Stimulated activated naive CD8-positive, alpha-beta T cell treated with anti-CD3 and anti-CD28 coated beads, Interleukin-15, Interleukin-2, amounts not matched to agents 100 U/mL and 50 U/mL, for 24 hours (primary cell): ENCODE data around the gene KRT39.

Experiments
- ATAC-seq: fragments of 150-1000 bp; cut with Tn5 transposase; one replicate; pipeline ENCODE4 v1.10.0; 2021
- DNase-seq: peaks from one replicate; pipeline ENCODE4 v3.0.0; 2021

The KRT39 gene

DNA sequence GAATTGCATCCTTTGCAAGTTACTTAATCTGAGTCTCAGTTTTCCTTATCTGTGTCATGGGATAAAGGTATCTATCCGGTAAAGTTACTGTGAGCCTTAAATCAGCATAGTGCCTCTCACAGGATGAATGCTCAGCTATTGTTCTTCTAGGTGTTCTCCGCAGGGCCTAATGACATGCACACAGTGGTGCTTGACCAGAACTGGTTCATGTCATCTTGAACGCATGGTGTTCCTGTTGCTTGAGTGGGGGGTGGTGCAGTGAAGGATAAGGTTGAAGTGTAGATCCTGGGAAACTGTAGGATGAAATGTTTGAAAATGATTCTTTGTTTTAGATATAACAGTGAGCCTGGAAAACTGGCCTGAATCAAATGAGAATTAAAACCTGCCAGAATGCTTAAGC lies 13.4 kb upstream of the KRT39 start:
- ATAC-seq, result no peak
- DNase-seq, result no peak

GRCh38 chr17:40978575-40979151 lies 11.9 kb upstream of the KRT39 start:
- no peak for ATAC-seq
- DNase-seq, result no peak

DNA sequence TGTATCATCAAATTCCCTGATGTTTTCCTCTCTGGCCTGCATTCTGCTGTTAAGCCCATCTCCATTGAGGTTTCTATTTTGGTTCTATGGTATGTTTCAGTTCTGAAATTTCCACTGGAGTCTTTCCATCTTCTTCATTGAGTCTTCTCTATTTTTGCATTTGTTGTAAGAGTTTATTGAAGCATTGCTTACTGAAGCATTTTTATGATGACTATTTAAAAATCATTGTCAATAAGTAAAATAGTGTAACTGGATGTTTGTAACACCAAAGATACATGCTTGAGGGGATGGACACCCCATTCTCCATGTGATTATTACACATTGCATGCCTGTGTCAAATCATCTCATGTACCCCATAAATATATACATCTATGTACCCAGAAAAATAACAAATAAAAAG lies 8.8 kb upstream of the KRT39 start:
- no peak for ATAC-seq
- DNase-seq, result no peak

- no peak for ATAC-seq
- DNase-seq, result no peak
Measured at GRCh38 chr17:40974366-40974765, 7.6 kb upstream of the KRT39 start.

DNA sequence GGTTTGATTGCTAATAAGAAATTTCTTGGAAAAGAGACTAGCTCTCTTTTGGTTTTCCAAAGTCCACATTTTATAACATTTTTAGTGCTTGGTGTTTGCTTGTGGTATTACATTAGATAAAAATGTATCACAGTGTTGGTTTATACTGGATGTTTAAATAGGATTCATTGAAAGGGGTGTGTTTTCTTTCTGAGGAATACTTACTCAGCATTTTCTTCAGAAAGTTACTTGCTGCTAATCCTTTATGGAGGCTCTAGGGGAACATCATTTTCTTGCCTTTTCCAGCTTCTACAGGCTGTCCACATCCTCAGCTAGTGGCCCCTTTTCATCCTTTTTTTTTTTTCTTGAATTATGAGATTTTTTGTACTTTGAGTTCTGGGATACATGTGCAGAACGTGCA lies 834 bp upstream of the KRT39 start:
- ATAC-seq, result no peak
- no peak for DNase-seq

DNA sequence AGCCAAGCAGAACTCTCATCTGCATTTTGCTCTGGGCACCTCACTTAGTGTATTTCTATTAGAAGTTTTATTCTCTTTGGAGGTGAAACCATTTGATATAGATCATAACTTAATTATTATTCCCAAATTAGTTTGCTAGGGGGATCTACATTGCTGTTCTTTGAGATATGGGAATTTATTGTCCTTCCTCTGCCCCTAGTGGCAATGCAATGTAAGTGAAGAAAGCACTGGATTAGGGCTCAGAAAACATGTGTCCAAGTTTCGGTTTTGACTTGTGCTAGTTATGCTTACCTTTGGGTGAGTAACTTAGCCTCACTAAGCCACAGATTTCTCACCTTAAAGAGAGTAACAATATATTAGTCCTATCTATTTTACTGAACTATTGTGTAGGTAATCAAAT lies 2.9 kb downstream of the KRT39 start:
- no peak for ATAC-seq
- DNase-seq, result no peak

DNA sequence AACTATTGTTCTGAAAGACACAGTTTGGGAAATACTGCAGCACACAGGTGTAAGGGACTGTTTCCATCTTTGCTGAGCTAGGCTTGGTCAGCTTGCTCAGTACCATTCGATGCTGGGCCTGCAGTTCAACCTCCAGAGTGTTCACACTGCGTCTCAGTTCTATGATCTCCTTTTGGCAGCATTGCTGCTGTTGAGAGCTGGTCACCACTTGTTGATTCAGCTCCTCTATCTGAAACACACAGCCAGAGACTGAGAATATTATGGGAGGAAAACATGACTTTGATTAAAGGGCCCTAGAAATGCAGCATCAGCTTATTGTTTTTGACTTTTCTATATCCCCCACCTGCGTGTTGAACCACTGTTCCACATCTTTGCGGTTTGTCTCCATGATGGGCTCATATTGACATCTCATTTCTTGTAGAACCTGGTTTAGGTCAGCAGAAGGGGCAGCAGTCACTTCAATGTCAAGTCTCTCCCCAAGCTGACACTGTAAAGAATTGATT lies 4.6 kb downstream of the KRT39 start:
- DNase-seq (no peak), ATAC-seq (no peak)

DNA sequence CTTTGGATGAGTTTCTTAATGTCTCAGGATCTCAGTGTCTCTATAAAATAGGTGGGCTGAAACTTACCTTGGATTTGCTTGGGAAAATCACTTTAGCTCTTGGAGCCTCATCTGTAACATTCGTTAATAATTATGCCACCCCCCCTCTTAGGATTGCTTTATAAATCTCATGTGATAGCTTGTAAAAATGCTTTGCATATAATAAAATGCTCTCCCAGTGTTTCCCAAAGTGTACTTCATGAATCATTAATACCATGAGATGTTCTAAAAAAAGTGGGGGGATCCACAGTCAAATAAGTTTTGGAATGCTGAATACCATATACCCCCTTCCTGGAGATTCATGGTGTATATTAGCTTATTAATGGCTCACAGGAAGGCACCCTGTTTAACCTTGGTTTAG lies 5.2 kb downstream of the KRT39 start:
- DNase-seq (no peak), ATAC-seq (no peak)

DNA sequence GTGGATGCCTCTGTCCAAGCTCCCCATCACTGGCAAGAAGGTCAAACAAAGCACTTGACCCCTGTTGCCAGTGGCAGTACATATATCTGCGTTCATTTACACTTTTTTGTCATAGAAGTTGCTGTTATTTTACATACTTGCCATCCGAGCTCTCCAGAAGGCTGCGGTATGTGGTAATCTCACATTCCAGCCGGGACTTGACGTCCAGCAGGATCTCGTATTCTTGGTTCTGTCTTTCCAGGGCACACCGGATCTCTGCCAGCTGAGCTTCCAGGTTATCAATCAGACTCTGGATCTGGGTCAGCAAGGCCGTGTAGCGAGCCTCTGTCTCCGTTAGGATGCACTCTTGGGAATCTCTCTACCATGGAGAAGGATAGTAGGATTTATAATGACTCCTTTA lies 6.6 kb downstream of the KRT39 start:
- DNase-seq (no peak), ATAC-seq (no peak)

DNA sequence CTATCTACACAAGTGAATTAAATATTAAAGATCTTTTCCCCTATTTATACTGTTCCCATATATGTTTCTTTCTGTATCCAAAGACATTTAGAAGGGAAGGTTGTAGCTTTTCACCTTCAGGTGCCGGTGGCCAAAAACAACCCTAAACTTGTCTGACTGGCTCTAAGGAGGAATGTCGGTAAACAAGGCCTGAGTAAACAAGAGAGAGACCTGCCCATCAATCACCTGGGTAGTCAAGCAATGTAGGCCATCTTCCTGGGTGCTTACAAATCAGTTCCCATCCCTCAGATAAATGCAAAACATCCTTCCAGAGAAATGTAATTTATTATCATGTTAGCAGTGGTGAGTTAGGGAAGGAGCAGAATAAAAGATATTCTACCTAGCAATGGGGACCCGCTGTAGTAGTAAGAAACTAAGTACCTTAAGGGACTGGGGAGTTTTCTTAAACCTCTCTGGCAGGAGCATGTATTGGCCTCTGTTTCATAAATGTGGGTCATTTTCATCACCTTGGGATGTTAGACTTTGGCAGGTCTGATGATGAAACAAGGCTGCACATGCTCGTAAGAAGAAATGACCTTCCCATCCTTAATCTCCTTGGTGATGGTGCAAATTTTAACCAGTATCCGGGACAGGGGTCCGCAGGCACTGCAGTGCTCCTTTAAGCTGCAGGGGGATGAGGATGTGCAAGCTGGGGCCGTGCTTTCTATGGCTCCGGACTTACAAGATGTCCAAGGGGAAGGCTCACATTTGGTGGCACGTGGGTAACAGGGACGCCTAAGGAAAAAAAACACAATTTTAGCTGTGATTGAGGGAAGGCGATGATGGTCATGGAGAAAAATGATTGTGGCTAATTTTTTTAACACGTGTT lies 8.4 kb downstream of the KRT39 start:
- DNase-seq (no peak), ATAC-seq (no peak)

DNA sequence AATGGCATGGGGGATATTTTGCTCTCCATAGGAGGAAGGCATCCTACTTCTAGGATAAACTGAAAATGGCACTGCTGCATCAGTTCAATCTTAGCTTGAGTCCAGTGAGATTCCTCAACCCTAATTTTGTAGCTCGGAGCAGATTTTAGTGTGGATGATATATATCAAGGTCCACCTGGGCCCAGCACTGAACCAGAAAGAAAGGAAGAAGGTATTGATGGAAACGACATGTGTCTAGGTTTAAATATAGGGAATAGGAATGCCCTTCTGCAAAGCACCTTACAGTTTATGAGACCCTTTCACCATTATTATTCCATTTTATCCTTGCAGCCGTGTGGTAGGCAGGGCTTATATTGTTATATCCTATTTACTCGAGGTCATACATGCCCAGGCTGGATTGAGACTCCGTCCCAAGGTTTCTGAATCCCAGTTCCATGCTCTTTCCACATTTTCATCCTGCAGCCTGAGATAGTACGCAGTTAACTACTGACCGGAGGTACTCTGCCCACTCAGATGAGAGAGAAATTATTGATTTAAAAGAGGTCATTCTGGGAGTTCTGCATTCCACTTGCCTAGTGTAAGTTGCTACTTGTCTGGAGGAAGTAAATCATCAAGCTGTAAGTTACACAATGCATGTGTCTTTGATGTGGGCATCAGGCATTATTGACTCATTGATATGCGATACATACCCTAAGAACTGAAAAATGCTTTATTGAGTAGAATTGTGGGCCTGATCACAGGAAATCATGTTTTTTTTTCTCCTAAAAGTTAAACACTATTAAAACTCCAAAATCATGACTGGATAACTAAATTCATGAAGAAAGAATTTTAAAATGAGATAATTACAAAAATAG lies 10.1 kb downstream of the KRT39 start:
- DNase-seq (no peak), ATAC-seq (no peak)

- ATAC-seq (no peak), DNase-seq (no peak)
Measured at GRCh38 chr17:40953881-40954280, 12.9 kb downstream of the KRT39 start.

DNA sequence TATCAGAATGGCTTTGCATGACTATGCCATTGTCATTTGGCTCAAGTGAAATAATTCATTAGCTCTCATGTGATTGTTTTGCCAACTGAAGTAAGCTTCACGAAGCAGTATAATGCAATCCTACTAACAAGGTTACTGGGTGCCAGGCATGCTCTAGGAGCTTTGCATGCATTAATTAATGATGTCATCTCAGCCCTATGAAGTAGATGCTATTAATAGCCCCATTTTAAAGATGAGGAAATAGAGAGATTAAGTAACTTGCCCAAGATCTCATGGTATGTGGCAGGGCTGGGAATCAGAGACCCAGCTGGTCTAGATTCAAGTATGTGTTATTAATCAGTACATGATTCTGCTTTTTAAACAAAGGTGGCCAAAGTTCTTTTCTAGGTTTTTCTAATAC lies 14.1 kb downstream of the KRT39 start:
- DNase-seq (no peak), ATAC-seq (no peak)

DNA sequence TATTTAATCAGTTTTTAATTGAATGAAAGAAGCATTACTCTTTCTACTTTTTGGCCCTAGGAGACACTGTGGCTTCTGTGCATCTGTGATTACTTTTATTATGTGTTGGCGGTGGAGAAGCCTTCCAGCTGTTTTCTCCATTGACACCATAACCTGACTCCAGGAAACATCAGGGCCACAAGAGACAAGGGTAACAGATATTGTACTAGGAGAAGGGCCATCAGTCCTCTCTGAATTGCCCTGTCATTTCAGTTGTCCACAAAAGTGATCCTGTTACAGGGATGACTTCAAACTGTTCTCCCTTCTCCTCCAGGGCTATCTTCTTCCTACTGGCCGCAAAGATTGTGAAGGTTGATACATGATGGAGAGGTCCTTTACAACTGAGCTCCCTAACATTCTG lies 14.6 kb downstream of the KRT39 start:
- DNase-seq, result no peak
- no peak for ATAC-seq

GRCh38 chr17:40951011-40951622 lies 15.6 kb downstream of the KRT39 start:
- ATAC-seq, result no peak

DNA sequence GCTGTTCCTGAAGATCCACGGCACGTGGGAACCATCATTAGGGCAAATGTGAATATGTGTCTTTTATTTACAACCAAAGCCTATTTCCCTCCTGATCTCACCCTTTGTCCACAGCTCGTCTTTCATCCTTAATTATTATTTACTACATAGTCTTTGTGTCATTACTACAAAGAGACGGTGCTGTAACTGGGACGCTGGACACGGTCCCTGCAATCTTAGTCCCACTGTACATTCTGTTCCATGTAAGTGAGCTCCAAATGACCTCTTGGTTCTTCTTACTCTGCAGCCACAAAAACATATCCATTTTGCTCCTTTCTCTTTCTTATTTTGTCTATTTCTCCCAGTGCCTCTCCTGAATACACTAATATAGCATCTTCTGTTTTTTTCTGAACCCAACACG lies 16.6 kb downstream of the KRT39 start:
- no peak for DNase-seq
- no peak for ATAC-seq

More at GRCh38 chr17:40951011-40951622, 15.6 kb downstream of the KRT39 start:
- no peak for DNase-seq

GRCh38 chr17:40949418-40949817 lies 17.3 kb downstream of the KRT39 start:
- no peak for ATAC-seq
- no peak for DNase-seq

DNA sequence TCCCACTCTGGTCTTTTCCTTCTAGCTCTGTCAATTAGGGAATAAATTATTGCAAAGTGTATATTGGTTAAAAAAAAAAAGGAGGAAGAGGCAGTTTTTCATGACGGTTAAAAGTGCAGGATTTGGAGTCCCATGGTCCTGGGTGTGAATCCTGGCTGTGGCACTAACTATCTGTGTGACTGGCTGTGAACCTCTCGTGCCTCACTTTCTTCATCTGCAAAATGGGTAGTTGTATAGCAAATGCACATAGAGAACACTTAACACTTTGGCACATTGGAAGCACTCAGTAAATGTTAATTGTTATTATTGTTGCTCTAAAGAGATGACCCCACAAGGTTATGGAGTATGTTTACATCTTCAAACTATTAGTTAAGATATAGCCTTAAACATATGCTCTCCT lies 18.8 kb downstream of the KRT39 start:
- no peak for DNase-seq

GRCh38 chr17:40945414-40945813 lies 21.3 kb downstream of the KRT39 start:
- ATAC-seq (no peak), DNase-seq (no peak)

More for the DNA sequence above, 18.8 kb downstream of the KRT39 start:
- no peak for ATAC-seq

GRCh38 chr17:40944531-40944930 lies 22.2 kb downstream of the KRT39 start:
- ATAC-seq (no peak), DNase-seq (no peak)

DNA sequence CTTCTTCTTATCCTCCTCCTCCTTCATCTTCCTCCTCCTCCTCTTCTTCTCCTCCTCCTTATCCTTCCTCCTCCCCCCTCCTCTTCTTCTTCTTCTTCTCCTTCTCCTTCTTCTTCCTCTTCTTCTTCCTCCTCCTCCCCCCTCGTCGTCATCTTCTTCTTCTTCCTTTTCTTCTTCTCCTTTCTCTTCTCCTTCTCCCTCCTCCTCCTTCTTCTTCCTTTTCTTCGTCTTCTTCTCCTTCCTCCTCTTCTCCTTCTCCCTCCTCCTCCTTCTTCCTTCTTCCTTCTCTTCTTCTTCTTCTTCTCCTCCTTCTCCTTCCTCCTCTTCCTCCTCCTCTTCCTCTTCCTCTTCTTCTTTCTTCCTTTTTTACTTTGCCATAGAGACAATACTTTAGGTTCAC lies 24.2 kb downstream of the KRT39 start:
- DNase-seq, result no peak
- no peak for ATAC-seq

- DNase-seq, result no peak
- ATAC-seq, result no peak
Measured at GRCh38 chr17:40940266-40940665, 26.5 kb downstream of the KRT39 start.
